Endodermal cell (in vitro differentiated cells): ENCODE results near the gene CDC14A. TPM values are rescaled to one million over a fixed set of nuclear protein-coding genes. Genes with fewer than 3 reads are reported as not detected.

Experiments
- DNase-seq: peaks from one replicate; pipeline ENCODE4 v3.0.0-alpha.2; 2017
- H3K27ac ChIP-seq: 2 replicates; pipeline ENCODE4 v1.5.1; 2013; ENCODE audit warnings: mild to moderate bottlenecking, low read depth, low read length, moderate library complexity
- H3K27me3 ChIP-seq: 2 replicates; pipeline ENCODE4 v1.6.1; 2013; ENCODE audit warnings: mild to moderate bottlenecking, low read length, moderate library complexity; ENCODE audit not compliant: insufficient read depth, control insufficient read depth, poor library complexity, severe bottlenecking
- H3K36me3 ChIP-seq: 2 replicates; pipeline ENCODE4 v1.7.0; 2013; ENCODE audit warnings: mild to moderate bottlenecking, low read length, moderate library complexity; ENCODE audit not compliant: control insufficient read depth, insufficient read depth
- H3K4me1 ChIP-seq: one replicate; pipeline ENCODE4 v1.7.0; 2013; ENCODE audit warnings: low read length; ENCODE audit not compliant: control insufficient read depth, insufficient read depth
- H3K4me3 ChIP-seq: 2 replicates; pipeline ENCODE4 v1.5.1; 2013; ENCODE audit warnings: mild to moderate bottlenecking, low read length, moderate library complexity
- H3K9ac ChIP-seq: 2 replicates; pipeline ENCODE4 v1.6.1; 2013; ENCODE audit warnings: mild to moderate bottlenecking, low read length, moderate library complexity; ENCODE audit not compliant: poor library complexity, severe bottlenecking; ENCODE audit errors: extremely low read depth
- H3K9me3 ChIP-seq: 2 replicates; pipeline ENCODE4 v1.6.1; 2013; ENCODE audit warnings: mild to moderate bottlenecking, low read length, moderate library complexity; ENCODE audit not compliant: control insufficient read depth
- H3K27ac Mint-ChIP-seq: 2 replicates; pipeline ENCODE4 v1.8.0; 2020; ENCODE audit warnings: mixed read lengths
- H3K27me3 Mint-ChIP-seq: 2 replicates; pipeline ENCODE4 v1.8.0; 2021; ENCODE audit warnings: mild to moderate bottlenecking, mixed read lengths; ENCODE audit not compliant: insufficient read depth
- H3K36me3 Mint-ChIP-seq: 2 replicates; pipeline ENCODE4 v1.8.0; 2020; ENCODE audit warnings: low read depth, mixed read lengths
- H3K4me1 Mint-ChIP-seq: 2 replicates; pipeline ENCODE4 v1.8.0; 2020; ENCODE audit warnings: mixed read lengths
- H3K4me3 Mint-ChIP-seq: 2 replicates; pipeline ENCODE4 v1.8.0; 2020; ENCODE audit warnings: mild to moderate bottlenecking, moderate library complexity, mixed read lengths
- H3K9me3 Mint-ChIP-seq: 2 replicates; pipeline ENCODE4 v1.8.0; 2020; ENCODE audit warnings: mild to moderate bottlenecking, mixed read lengths
- WGBS, 2 experiments: methylation state at CpG; one replicate each; pipeline versions ENCODE4 v1.1.5 to v1.1.7; 2013; ENCODE audit warnings: missing lambda C conversion rate in 2 of 2, mixed read lengths in 1 of 2; ENCODE audit not compliant: insufficient coverage in 1 of 2, insufficient read length in 1 of 2; 5-methylcytosine and 5-hydroxymethylcytosine counted together
- total RNA-seq, 2 donors: library from RNA; stranded (reverse); fragmentation: NEBNext Ultra II Directional in 1 of 2; extraction: Animal tissue kit (Norgen Biotek cat#: 25700) in 1 of 2; gene quantifications; 2 replicates in 1 of 2; 3 replicates in 1 of 2; pipeline ENCODE4 v1.2.1, GENCODE V29; 2021
- TF ChIP-seq, protein P1 (sequence below): fragments of 200-600 bp; sonication (generic); conservative IDR thresholded peaks from 2 replicates; pipeline ENCODE4 v1.5.0; 2021; ENCODE audit warnings: antibody characterized with exemption, mild to moderate bottlenecking

CDC14A gene
- total RNA-seq, 2 donors from 2014 or later = 14.5 to 17.6 TPM

DNA sequence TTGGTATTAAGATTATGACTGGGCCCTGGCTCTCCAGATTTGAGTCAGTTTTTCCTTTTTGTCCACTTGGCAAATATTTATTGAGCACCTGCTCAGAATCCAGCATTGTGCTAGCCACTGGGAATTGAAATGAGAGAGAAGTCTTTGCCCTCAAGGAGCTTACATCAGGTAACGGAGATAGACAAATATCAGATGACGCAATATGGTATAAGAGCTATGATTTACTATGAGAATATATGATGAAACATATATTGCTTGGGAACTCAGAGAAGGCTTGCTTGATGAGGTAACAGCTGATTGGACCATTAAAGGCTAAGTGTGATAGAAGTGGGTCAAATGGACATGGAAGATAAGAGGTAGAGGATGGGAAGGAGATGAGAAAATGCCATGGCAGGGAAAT is 144.6 kb downstream of the CDC14A start:
- Histone ChIP-seq H3K27ac (no peak overlapping the region), H3K27me3 (no peaks in the 10 kb centered on the region), H3K4me3 (no peak overlapping the region), H3K4me1 (no peaks in the 10 kb centered on the region), H3K9ac (no peak overlapping the region), H3K36me3 (peaks cover 64% of the 10 kb centered on the region), H3K9me3 (no peaks in the 10 kb centered on the region)
- TF ChIP-seq, protein P1, sequence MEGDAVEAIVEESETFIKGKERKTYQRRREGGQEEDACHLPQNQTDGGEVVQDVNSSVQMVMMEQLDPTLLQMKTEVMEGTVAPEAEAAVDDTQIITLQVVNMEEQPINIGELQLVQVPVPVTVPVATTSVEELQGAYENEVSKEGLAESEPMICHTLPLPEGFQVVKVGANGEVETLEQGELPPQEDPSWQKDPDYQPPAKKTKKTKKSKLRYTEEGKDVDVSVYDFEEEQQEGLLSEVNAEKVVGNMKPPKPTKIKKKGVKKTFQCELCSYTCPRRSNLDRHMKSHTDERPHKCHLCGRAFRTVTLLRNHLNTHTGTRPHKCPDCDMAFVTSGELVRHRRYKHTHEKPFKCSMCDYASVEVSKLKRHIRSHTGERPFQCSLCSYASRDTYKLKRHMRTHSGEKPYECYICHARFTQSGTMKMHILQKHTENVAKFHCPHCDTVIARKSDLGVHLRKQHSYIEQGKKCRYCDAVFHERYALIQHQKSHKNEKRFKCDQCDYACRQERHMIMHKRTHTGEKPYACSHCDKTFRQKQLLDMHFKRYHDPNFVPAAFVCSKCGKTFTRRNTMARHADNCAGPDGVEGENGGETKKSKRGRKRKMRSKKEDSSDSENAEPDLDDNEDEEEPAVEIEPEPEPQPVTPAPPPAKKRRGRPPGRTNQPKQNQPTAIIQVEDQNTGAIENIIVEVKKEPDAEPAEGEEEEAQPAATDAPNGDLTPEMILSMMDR = no peak
- Mint-ChIP-seq H3K9me3 (no peaks in the 10 kb centered on the region), H3K4me1 (no peaks in the 10 kb centered on the region), H3K4me3 (no peak overlapping the region), H3K27me3 (no peaks in the 10 kb centered on the region), H3K36me3 (peaks cover 35% of the 10 kb centered on the region), H3K27ac (no peak overlapping the region)
- DNase-seq = no peak
- 89 to 98% methylated on average over 2 of the region's 2 CpGs for WGBS, 2 experiments

DNA sequence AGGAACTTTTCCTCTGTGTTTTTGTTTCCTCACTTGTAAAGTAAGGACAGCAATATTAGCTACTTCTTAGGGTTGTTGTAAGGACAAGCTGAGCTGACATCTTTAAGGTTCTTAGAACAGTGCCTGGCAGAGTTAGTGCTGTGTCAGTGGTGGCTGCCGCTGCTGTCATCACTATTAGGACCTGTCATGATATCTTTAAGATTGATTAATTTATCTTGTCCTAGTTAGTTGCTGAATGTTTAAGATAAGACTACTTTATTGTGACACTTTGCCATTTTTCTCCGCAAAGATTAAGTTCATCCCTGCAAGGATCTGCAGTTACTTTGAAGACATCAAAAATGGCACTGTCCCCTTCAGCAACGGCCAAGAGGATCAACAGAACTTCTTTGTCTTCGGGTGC is 145.5 kb downstream of the CDC14A start:
- H3K27me3 ChIP-seq = no peaks in the 10 kb centered on the region
- H3K4me1 ChIP-seq = no peaks in the 10 kb centered on the region
- no peaks in the 10 kb centered on the region for H3K9me3 Mint-ChIP-seq
- H3K9ac ChIP-seq = no peak overlapping the region
- no peak for DNase-seq
- H3K4me3 Mint-ChIP-seq = no peak overlapping the region
- TF ChIP-seq, protein P1 = no peak
- H3K27ac ChIP-seq = no peak overlapping the region
- WGBS, 2 experiments = 93 to 96% methylated on average over 3 to 4 of the region's 4 CpGs
- H3K4me3 ChIP-seq = no peak overlapping the region
- H3K9me3 ChIP-seq = no peaks in the 10 kb centered on the region
- H3K4me1 Mint-ChIP-seq = no peaks in the 10 kb centered on the region
- H3K36me3 ChIP-seq = peaks cover 70% of the 10 kb centered on the region
- peaks cover 35% of the 10 kb centered on the region for H3K36me3 Mint-ChIP-seq
- no peak overlapping the region for H3K27ac Mint-ChIP-seq
- no peaks in the 10 kb centered on the region for H3K27me3 Mint-ChIP-seq

- no peaks in the 10 kb centered on the region for H3K27me3 Mint-ChIP-seq
- Histone ChIP-seq H3K9ac (no peak overlapping the region), H3K9me3 (no peaks in the 10 kb centered on the region), H3K27ac (no peak overlapping the region), H3K36me3 (peaks cover 84% of the 10 kb centered on the region), H3K4me3 (no peak overlapping the region), H3K4me1 (no peaks in the 10 kb centered on the region), H3K27me3 (no peaks in the 10 kb centered on the region)
- no peak overlapping the region for H3K4me3 Mint-ChIP-seq
- TF ChIP-seq, protein P1 = no peak
- H3K36me3 Mint-ChIP-seq = peaks cover 42% of the 10 kb centered on the region
- no peak overlapping the region for H3K27ac Mint-ChIP-seq
- H3K9me3 Mint-ChIP-seq = no peaks in the 10 kb centered on the region
- no peaks in the 10 kb centered on the region for H3K4me1 Mint-ChIP-seq
- DNase-seq = no peak
- WGBS, 2 experiments = 94 to 97% methylated on average over 6 to 11 of the region's 11 CpGs
Measured at GRCh38 chr1:100499194-100499811, 147.0 kb downstream of the CDC14A start.
